RPMI7951 (cell line): ENCODE results near the gene ZMAT3. TPM values are rescaled to one million over a fixed set of nuclear protein-coding genes. Genes with fewer than 3 reads are reported as not detected.
"Not testable (repeated sequence)": the region's sequence is repeated elsewhere in the genome, so short reads cannot be mapped to it uniquely, and the experiment has no call there.

ENCODE experiments used
- DNase-seq: peaks from one replicate; pipeline ENCODE4 v3.0.0-alpha.2; 2012; ENCODE audit warnings: low read depth
- total RNA-seq: library from RNA; depleted of rRNA; stranded (reverse); fragments of >200 nt; shearing (Covaris generic); gene quantifications from 2 replicates; pipeline ENCODE4 v1.2.3, GENCODE V29; 2014

Gene ZMAT3
- total RNA-seq, 1 experiment from 2014 or later = 5.8 TPM

GRCh38 chr3:179068779-179069530 lies 2.7 kb downstream of the ZMAT3 start:
- peak; percentile 32 for DNase-seq

- no peak for DNase-seq
These were observed 3.8 kb downstream of the ZMAT3 start for GRCh38 chr3:179067839-179068238.

DNA sequence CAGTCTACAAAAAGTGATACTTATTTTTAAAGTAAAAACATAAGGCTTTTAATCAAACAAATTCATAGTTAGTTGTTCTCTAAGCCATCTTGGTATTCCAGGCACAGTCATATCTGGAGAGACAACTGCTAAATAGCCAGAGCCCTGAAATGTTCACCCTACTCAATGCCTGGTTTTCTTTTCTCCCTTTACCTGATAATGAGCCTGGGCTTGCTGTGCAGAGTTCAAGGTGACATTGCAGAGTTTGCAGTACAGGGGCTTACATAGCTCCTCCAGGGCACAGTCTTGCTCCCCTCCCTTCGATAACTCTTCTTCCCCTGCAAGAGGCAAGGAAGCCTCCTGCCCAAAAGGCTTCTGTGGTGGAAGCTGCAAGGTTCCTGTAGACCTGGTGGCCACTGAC lies 4.3 kb downstream of the ZMAT3 start:
- no peak for DNase-seq

DNA sequence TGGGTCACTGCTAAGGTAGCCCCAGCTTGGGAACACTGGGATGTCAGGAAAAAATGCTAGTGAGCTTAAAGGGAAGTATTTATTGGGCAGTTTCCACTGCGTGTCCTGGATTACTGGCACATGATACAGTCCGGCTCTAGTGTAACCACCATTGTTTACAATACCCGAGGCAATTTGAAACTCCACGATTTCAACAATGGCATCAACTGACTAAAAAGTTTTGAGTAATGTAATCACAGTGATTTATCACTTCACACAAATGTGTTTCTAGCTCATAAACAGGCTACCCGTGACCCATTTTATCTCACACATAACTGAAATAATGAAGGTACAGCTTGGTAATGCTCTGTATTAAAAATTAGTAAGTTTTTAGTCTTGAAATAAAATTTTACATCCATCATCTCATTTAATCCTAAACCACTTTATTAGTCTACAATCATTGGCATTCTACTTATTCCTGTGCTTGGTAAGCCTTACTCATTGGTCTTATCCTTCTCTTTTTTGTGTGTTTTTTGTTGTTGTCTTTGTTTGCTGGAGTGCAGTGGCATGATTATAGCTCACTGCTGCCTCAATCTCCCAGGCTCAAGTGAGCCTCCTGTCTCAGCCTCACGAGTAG lies 7.6 kb downstream of the ZMAT3 start:
- peak; percentile 78 for DNase-seq

- DNase-seq = peak; percentile 95
These were observed 15.3 kb downstream of the ZMAT3 start for GRCh38 chr3:179056326-179056725.

- not testable (repeated sequence) for DNase-seq
These were observed 17.0 kb downstream of the ZMAT3 start for GRCh38 chr3:179054565-179054964.

DNA sequence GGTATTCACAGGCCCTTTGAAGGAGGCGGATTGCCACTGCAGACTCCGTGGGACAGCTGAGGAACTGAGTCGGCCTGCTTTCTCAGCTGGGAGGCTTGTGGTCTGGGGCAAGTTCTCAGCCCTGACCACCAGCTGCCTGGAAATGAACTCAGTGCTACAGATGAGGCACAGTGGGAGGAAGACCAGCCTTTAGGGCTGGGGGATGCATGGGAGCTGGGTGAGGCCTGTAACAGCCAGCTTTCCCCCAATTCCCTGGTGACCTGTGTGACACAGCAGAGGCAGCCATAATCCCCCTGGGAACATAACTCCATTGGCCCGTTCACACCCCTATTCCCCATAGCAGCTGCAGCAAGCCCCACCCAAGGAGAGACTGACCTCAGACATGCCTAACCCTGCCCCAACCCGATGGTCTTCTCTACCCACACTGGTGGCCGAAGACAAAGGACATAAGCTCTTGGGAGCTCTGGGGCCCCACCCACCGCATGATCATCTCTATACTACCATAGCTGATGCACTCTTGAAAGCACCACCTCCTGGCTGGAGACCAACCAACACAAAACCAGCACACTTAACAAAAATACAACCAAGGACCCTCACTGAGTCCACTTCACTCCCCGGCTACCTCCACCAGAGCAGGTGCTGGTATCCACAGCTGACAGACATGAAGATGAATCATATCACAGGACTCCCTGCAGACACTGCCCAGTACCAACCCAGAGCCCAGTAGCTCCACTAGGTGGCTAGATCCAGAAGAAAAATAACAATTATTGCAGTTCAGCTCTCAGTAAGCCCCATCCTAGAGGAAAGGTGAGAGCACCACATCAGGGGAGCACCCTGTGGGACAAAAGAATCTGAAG lies 24.9 kb downstream of the ZMAT3 start:
- DNase-seq = no peak

- DNase-seq = no peak
These were observed 25.7 kb downstream of the ZMAT3 start for GRCh38 chr3:179045719-179046402.

- DNase-seq = not testable (repeated sequence)
These were observed 32.7 kb downstream of the ZMAT3 start for GRCh38 chr3:179038899-179039251.

DNA sequence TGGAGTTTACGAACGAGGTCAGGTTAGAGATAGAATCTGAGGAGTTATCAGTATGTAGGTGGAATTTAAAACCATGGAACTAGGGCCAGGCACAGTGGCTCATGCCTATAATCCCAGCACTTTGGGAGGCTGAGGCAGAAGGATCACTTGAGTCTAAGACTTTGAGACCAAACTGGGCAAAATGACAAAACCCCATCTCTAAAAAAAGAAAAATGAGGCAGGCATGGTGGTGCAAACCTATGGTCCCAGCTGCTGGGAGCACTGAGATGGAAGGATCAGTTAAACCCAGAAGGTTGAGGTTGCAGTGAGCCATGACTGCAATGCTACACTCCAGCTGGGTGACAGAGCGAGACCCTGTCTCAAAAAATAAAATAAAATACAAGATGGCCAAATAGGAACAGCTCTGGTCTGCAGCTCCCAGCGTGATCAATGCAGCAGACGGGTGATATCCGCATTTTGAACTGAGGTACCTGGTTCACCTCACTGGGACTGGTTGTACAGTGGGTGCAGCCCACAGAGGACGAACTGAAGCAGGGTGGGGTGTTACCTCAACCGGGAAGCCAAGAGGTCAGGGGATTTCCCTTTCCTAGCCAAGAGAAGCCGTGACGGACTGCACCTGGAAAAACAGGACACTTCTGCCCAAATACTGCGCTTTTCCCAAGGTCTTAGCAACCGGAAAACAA lies 33.3 kb downstream of the ZMAT3 start:
- DNase-seq = no peak

GRCh38 chr3:179037351-179037750 lies 34.3 kb downstream of the ZMAT3 start:
- DNase-seq = peak; percentile 95

GRCh38 chr3:179036626-179037300 lies 34.8 kb downstream of the ZMAT3 start:
- DNase-seq = no peak

- peak; percentile 44 for DNase-seq
These were observed 35.4 kb downstream of the ZMAT3 start for GRCh38 chr3:179036226-179036625.

- DNase-seq = no peak
These were observed 36.4 kb downstream of the ZMAT3 start for GRCh38 chr3:179035232-179035631.

- not testable (repeated sequence) for DNase-seq
These were observed 38.3 kb downstream of the ZMAT3 start for GRCh38 chr3:179033304-179033657.

DNA sequence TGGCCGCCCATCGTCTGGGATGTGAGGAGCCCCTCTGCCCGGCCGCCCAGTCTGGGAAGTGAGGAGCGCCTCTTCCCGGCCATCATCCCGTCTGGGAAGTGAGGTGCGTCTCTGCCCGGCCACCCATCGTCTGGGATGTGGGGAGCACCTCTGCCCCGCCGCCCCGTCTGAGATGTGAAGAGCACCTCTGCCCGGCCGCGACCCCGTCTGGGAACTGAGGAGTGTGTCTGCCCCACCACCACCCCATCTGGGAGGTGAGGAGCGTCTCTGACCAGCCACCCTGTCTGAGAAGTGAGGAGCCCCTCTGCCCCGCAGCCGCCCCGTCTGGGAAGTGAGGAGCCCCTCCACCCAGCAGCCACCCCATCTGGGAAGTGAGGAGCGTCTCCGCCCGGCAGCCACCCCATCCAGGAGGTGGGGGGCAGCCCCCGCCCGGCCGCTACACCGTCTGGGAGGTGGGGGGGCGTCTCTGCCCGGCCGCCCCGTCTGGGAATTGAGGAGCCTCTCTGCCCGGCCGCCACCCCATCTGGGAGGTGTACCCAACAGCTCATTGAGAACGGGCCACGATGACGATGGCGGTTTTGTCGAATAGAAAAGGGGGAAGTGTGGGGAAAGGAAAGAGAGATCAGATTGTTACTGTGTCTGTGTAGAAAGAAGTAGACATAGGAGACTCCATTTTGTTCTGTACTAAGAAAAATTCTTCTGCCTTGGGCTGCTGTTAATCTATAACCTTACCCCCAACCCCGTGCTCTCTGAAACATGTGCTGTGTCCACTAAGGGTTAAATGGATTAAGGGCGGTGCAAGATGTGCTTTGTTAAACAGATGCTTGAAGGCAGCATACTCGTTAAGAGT lies 38.9 kb downstream of the ZMAT3 start:
- DNase-seq = not testable (repeated sequence)

DNA sequence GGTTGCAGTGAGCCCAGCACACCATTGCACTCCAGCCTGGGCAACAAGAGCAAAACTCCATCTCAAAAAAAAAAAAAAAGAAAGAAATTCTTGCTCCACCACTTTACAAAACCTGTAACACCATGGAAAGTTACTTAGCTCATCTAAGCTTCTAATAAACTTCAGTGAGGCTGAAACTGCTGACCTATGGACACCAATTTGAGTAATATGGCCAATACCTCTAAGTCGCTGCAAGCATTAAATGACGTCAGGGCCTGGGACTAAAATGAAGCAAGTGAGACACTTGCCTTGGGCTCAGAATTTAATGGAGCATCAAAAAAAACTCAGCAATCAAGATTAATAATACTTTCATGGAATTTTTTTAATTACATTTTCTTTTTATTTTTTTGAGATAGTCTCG lies 42.5 kb downstream of the ZMAT3 start:
- DNase-seq = no peak

DNA sequence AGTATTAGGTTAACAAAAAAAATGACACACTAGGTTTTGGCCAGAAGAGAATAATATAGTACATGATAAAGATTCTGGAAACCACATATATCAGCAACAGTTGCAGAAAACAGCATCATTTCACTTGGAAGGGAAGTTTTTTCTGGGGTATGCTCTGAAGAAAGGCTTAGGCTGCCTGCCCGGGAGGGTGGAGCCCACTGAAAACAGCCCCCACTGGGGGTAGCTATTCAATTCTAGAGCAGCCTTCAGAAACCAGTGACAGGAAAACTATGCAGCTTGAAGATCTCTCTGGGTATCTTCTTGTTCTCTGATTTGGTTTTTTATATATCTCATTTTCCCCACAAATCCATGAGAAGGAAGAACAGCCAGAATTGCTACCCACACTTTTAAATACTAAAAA lies 43.2 kb downstream of the ZMAT3 start:
- DNase-seq = no peak

DNA sequence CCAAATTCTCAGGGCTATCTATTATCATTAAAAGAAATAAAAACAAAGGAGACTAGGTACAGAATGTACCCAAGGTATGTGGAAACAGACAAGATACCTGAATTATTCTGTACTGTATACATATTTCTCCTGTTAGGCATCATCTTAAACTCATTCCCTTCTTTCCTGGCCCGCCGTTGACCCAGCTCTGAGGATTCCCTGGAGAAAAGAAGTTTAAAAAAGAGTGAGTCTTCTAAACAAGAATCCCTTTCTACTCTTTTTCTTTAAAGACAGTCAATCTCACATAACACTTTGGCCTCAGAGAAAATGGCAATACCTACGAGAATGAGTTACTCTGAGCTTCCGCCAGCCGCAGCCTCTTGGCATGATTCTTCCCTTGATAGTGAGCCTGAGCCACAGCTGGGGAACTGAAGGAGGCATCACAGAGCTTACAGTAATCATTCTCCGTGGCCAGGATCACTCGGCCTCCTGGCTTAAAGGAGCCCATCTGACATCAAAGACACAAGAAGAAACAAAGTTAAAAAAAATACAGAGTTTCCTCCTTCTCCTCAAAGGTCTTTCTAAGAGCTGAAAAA lies 44.2 kb downstream of the ZMAT3 start:
- peak; percentile 34 for DNase-seq

DNA sequence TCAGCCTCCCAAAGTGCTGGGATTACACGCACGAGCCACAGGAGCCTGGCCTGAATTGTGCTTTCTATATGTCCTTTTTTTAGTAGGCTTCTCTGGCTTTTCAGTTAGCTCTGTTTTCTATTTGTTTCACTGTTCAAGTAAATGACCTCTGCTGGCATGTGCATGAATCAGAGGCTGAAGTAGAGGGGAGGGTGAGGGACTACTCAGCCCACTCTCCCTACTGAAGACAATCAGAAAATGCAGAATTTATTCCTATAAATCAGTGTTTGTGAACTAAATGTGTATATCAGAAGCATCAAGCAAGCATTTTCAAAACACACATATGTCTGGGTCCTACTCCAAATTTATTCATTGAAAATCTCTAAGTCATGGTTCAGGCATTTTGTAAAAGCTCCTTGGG lies 45.0 kb downstream of the ZMAT3 start:
- DNase-seq = no peak
